Raji (cell line): Measurements from ENCODE around the gene B4GALT1.

Source experiments
- POLR2A ChIP-seq: IDR thresholded peaks from 2 replicates; pipeline ENCODE4 v1.6.1; 2011; ENCODE audit warnings: low read depth, low read length, control low read depth; ENCODE audit not compliant: insufficient read depth

B4GALT1 gene

GRCh38 chr9:33188711-33189110 is 21.6 kb upstream of the B4GALT1 start:
- TF ChIP-seq POLR2A = no peak

GRCh38 chr9:33187519-33188218 is 20.5 kb upstream of the B4GALT1 start:
- TF ChIP-seq POLR2A = no peak

- no peak for TF ChIP-seq POLR2A
Observed at GRCh38 chr9:33186457-33187168, 19.5 kb upstream of the B4GALT1 start.

- no peak for TF ChIP-seq POLR2A
Observed at GRCh38 chr9:33185858-33186257, 18.7 kb upstream of the B4GALT1 start.

- no peak for TF ChIP-seq POLR2A
Observed at GRCh38 chr9:33185406-33185805, 18.3 kb upstream of the B4GALT1 start.

- no peak for TF ChIP-seq POLR2A
Observed at GRCh38 chr9:33184963-33185362, 17.8 kb upstream of the B4GALT1 start.

GRCh38 chr9:33182519-33182918 is 15.4 kb upstream of the B4GALT1 start:
- TF ChIP-seq POLR2A = no peak

GRCh38 chr9:33180526-33181184 is 13.5 kb upstream of the B4GALT1 start:
- TF ChIP-seq POLR2A = no peak

GRCh38 chr9:33178972-33179697 is 12.0 kb upstream of the B4GALT1 start:
- TF ChIP-seq POLR2A = no peak

- no peak for TF ChIP-seq POLR2A
Observed at GRCh38 chr9:33177639-33178038, 10.5 kb upstream of the B4GALT1 start.

GRCh38 chr9:33177086-33177485 is 9.9 kb upstream of the B4GALT1 start:
- TF ChIP-seq POLR2A = no peak

GRCh38 chr9:33175649-33176325 is 8.7 kb upstream of the B4GALT1 start:
- no peak for TF ChIP-seq POLR2A

- TF ChIP-seq POLR2A = no peak
Observed at GRCh38 chr9:33172256-33173238, 5.4 kb upstream of the B4GALT1 start.
